OCI-LY3 (cell line): ENCODE measurements around the gene OOSP1.

Experiments
- H2AFZ ChIP-seq: fragments of 200-600, 300-600 bp; shearing (Covaris generic); 2 replicates; pipeline ENCODE4 v1.6.0; 2014; ENCODE audit warnings: antibody characterized with exemption, low read depth, low read length
- H3K27ac ChIP-seq: fragments of 200-600, 300-600 bp; sonication (generic); 2 replicates; pipeline ENCODE4 v1.5.1; 2014; ENCODE audit warnings: mild to moderate bottlenecking, low read length, moderate library complexity, mixed read lengths
- H3K27me3 ChIP-seq: fragments of 200-600, 300-600 bp; sonication (generic); 2 replicates; pipeline ENCODE4 v1.6.1; 2014; ENCODE audit warnings: low read depth, low read length, mixed read lengths
- H3K36me3 ChIP-seq: fragments of 200-600, 300-600 bp; sonication (generic); replicated peaks from 2 replicates; pipeline ENCODE3; 2014; ENCODE audit warnings: low read depth, low read length, mixed read lengths
- H3K4me1 ChIP-seq: fragments of 300-600, 200-600 bp; sonication (generic); 2 replicates; pipeline ENCODE4 v1.6.1; 2014; ENCODE audit warnings: low read length, mixed read lengths
- H3K4me2 ChIP-seq: fragments of 200-600, 300-600 bp; sonication (generic); 2 replicates; pipeline ENCODE4 v1.6.1; 2014; ENCODE audit warnings: low read length, mixed read lengths
- H3K4me3 ChIP-seq: fragments of 300-600, 200-600 bp; sonication (generic); 2 replicates; pipeline ENCODE4 v1.5.1; 2014; ENCODE audit warnings: antibody characterized with exemption, mild to moderate bottlenecking, low read length, moderate library complexity
- H3K79me2 ChIP-seq: fragments of 300-600, 200-600 bp; shearing (Covaris generic); 2 replicates; pipeline ENCODE4 v1.6.1; 2014; ENCODE audit warnings: mild to moderate bottlenecking, low read length, mixed read lengths
- H3K9ac ChIP-seq: fragments of 300-600, 200-600 bp; shearing (Covaris generic); 2 replicates; pipeline ENCODE4 v1.6.0; 2014; ENCODE audit warnings: mild to moderate bottlenecking, low read length, moderate library complexity
- H3K9me3 ChIP-seq: fragments of 200-600, 300-600 bp; shearing (Covaris generic); 2 replicates; pipeline ENCODE4 v1.6.1; 2014; ENCODE audit warnings: low read length, mixed read lengths; ENCODE audit not compliant: insufficient read depth
- H4K20me1 ChIP-seq: fragments of 200-600, 300-600 bp; sonication (generic); 2 replicates; pipeline ENCODE4 v1.6.1; 2016; ENCODE audit warnings: low read length, mixed read lengths; ENCODE audit not compliant: insufficient read depth
- CTCF ChIP-seq: fragments of 200-600, 300-600 bp; sonication (generic); IDR thresholded peaks from 2 replicates; pipeline ENCODE4 v1.5.1; 2014; ENCODE audit warnings: antibody characterized with exemption, low read length, low read depth
- EZH2phosphoT487 ChIP-seq: fragments of 200-600 bp; shearing (Covaris generic); IDR thresholded peaks from 2 replicates; pipeline ENCODE4 v1.6.1; 2018; ENCODE audit warnings: antibody characterized with exemption, mixed run types, low read depth

Gene OOSP1

GRCh38 chr11:59966201-59966600, 28.0 kb downstream of the OOSP1 start:
- no peak overlapping the region for H3K9ac ChIP-seq
- no peak overlapping the region for H3K27ac ChIP-seq
- no peak overlapping the region for H2AFZ ChIP-seq
- no peaks in the 10 kb centered on the region for H3K36me3 ChIP-seq
- no peaks in the 10 kb centered on the region for H4K20me1 ChIP-seq
- H3K4me1 ChIP-seq, result no peaks in the 10 kb centered on the region
- no peaks in the 10 kb centered on the region for H3K27me3 ChIP-seq
- no peaks in the 10 kb centered on the region for H3K9me3 ChIP-seq
- no peak overlapping the region for H3K4me2 ChIP-seq
- no peak overlapping the region for H3K4me3 ChIP-seq
- no peaks in the 10 kb centered on the region for H3K79me2 ChIP-seq
- TF ChIP-seq EZH2phosphoT487, result no peak
- TF ChIP-seq CTCF, result no peak

GRCh38 chr11:59967677-59968394, 29.6 kb downstream of the OOSP1 start:
- Histone ChIP-seq H3K9me3 (no peaks in the 10 kb centered on the region), H3K27me3 (no peaks in the 10 kb centered on the region), H2AFZ (no peak overlapping the region), H3K4me3 (no peak overlapping the region), H3K27ac (no peak overlapping the region), H4K20me1 (no peaks in the 10 kb centered on the region), H3K4me1 (no peaks in the 10 kb centered on the region), H3K79me2 (no peaks in the 10 kb centered on the region), H3K36me3 (no peaks in the 10 kb centered on the region), H3K9ac (no peak overlapping the region), H3K4me2 (no peak overlapping the region)
- TF ChIP-seq CTCF, result no peak
- no peak for TF ChIP-seq EZH2phosphoT487

- Histone ChIP-seq H3K27me3 (no peaks in the 10 kb centered on the region), H2AFZ (no peak overlapping the region), H3K27ac (no peak overlapping the region), H3K4me3 (no peak overlapping the region), H3K9me3 (no peaks in the 10 kb centered on the region), H3K4me1 (no peaks in the 10 kb centered on the region), H4K20me1 (no peaks in the 10 kb centered on the region), H3K4me2 (no peak overlapping the region), H3K9ac (no peak overlapping the region), H3K36me3 (no peaks in the 10 kb centered on the region), H3K79me2 (no peaks in the 10 kb centered on the region)
- TF ChIP-seq EZH2phosphoT487 (no peak), CTCF (no peak)
Measured at GRCh38 chr11:59968395-59968783, 30.2 kb downstream of the OOSP1 start.

GRCh38 chr11:59973097-59973496, 34.9 kb downstream of the OOSP1 start:
- Histone ChIP-seq H4K20me1 (no peaks in the 10 kb centered on the region), H3K9me3 (no peaks in the 10 kb centered on the region), H2AFZ (no peak overlapping the region), H3K4me2 (no peak overlapping the region), H3K27ac (no peak overlapping the region), H3K4me1 (no peaks in the 10 kb centered on the region), H3K36me3 (no peaks in the 10 kb centered on the region), H3K27me3 (0 out of 2 replicates have a peak, but pooled peaks cover 4% of the 10 kb centered on the region), H3K9ac (no peak overlapping the region), H3K79me2 (no peaks in the 10 kb centered on the region), H3K4me3 (no peak overlapping the region)
- no peak for TF ChIP-seq EZH2phosphoT487
- TF ChIP-seq CTCF, result no peak
